Gastroesophageal sphincter (tissue), 3 donors: ENCODE measurements around the gene PROSER2.

Experiments
- CTCF ChIP-seq, 4 experiments: fragments of 200-600 bp in 2 of 4; fragments of 450-650 bp in 2 of 4; sonication (generic) in 1 of 4; IDR thresholded peaks; one replicate each; pipeline ENCODE4 v1.5.1; 2017 to 2019; ENCODE audit warnings: antibody characterized with exemption in 4 of 4, mild to moderate bottlenecking in 2 of 4, moderate library complexity in 2 of 4
- EP300 ChIP-seq: sonication (generic); formaldehyde crosslinking; IDR thresholded peaks from one replicate; pipeline ENCODE4 v1.6.1; 2017; ENCODE audit warnings: antibody characterized with exemption, mild to moderate bottlenecking
- POLR2A ChIP-seq, 2 donors: fragments of 450-650 bp; IDR thresholded peaks; one replicate each; pipeline ENCODE4 v1.6.1; 2017; ENCODE audit warnings: antibody characterized with exemption in 2 of 2, mild to moderate bottlenecking in 2 of 2, moderate library complexity in 1 of 2
- POLR2AphosphoS5 ChIP-seq: sonication (generic); formaldehyde crosslinking; IDR thresholded peaks from one replicate; pipeline ENCODE4 v1.6.1; 2017; ENCODE audit warnings: antibody characterized with exemption

DNA sequence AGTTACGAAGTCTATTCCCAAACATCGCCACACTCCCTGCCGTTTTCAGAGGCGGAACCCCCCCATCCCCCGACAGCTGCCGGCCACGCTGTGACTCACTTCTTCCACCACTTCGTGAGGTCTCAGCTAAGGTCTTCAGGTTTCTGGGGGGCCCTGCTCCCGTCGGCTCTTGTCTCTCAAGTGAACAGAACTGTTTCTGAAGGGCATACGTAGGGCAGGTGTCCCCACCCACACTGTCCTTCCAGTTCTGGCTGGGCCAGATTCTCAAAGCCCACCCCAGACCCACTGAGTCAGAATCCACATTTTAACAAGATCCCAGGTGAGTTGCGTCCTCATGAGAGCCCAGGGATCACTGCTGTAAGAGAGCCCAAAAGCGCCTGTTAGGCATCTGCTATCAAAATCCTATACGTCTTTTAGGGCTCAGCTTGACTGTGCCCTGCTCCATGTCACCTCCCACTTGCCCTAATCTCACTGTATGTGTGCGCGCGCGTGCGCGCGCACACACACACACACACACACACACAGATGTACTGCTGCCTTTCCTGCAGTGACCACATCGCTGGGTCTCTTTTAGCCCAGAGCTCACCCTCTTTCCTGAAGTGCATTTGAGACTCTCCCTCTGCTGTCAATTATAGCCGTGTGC lies 78.8 kb downstream of the PROSER2 start:
- no peak for TF ChIP-seq CTCF (IDR thresholded peaks at IDR 0.05)
- no peak for TF ChIP-seq POLR2A (IDR thresholded peaks at IDR 0.05)
- TF ChIP-seq EP300: no peak
- TF ChIP-seq POLR2AphosphoS5: no peak
